HEK293 (cell line): Measurements from ENCODE around the gene LOXL1.
A peak's percentile ranks its signal among the peaks of the same experiment; 100 is the strongest.

ENCODE experiments used
- CTCF ChIA-PET: fragments of 350-600 bp; formaldehyde crosslinking; extraction: SDS; loops from one replicate; lab custom pipeline; 2021; ENCODE audit warnings: antibody characterized with exemption; lab: Yijun Ruan, JAX
- POLR2A ChIA-PET: fragments of 300-600 bp; formaldehyde crosslinking; extraction: SDS; loops from one replicate; lab custom pipeline; 2020; ENCODE audit warnings: antibody characterized with exemption, inconsistent platforms; lab: Yijun Ruan, JAX
- H3K27ac ChIP-seq: fragments of 200-500 bp; sonication (Bioruptor generic); 2 replicates; pipeline ENCODE4 v1.5.1; 2014; ENCODE audit warnings: low read depth, low read length, control low read depth, inconsistent platforms; ENCODE audit errors: extremely low read depth
- H3K36me3 ChIP-seq, 2 experiments: fragments of 200-500 bp in 1 of 2; sonication (Bioruptor generic) in 1 of 2; 1 replicate in 1 of 2; 2 replicates in 1 of 2; pipeline ENCODE4 v1.5.1; 2014 to 2017; ENCODE audit warnings: inconsistent platforms in 2 of 2, low read length in 2 of 2; ENCODE audit not compliant: control insufficient read depth in 2 of 2, insufficient read depth in 1 of 2
- H3K4me1 ChIP-seq: fragments of 200-500 bp; sonication (Bioruptor generic); 2 replicates; pipeline ENCODE4 v1.5.1; 2014; ENCODE audit warnings: mild to moderate bottlenecking, low read length, inconsistent platforms; ENCODE audit not compliant: control insufficient read depth, insufficient read depth
- H3K4me3 ChIP-seq: 2 replicates; pipeline ENCODE4 v1.5.1; 2011; ENCODE audit warnings: low read depth, mild to moderate bottlenecking, control low read depth, low read length, moderate library complexity
- H3K9me3 ChIP-seq: fragments of 200-500 bp; sonication (Bioruptor generic); 2 replicates; pipeline ENCODE4 v1.5.1; 2014; ENCODE audit warnings: low read depth, low read length, inconsistent platforms; ENCODE audit not compliant: control insufficient read depth, insufficient read depth
- KLF8 ChIP-seq: fragments of 450-650 bp; formaldehyde crosslinking; IDR thresholded peaks from 2 replicates; pipeline ENCODE4 v1.5.1; 2016; ENCODE audit warnings: missing biosample characterization, missing genetic modification characterization
- PRDM1 ChIP-seq: fragments of 450-650 bp; formaldehyde crosslinking; IDR thresholded peaks from 2 replicates; pipeline ENCODE4; 2016; ENCODE audit warnings: missing biosample characterization, missing genetic modification characterization
- PRDM2 ChIP-seq: fragments of 450-650 bp; formaldehyde crosslinking; IDR thresholded peaks from 2 replicates; pipeline ENCODE4 v1.5.1; 2016; ENCODE audit warnings: missing biosample characterization, missing genetic modification characterization, borderline replicate concordance
- PRDM6 ChIP-seq: fragments of 450-650 bp; formaldehyde crosslinking; IDR thresholded peaks from 2 replicates; pipeline ENCODE4 v1.5.1; 2017; ENCODE audit warnings: missing biosample characterization, missing genetic modification characterization
- SCRT2 ChIP-seq: fragments of 450-650 bp; formaldehyde crosslinking; IDR thresholded peaks from 2 replicates; pipeline ENCODE4 v1.5.1; 2016; ENCODE audit warnings: missing biosample characterization, missing genetic modification characterization
- SP7 ChIP-seq: fragments of 450-650 bp; formaldehyde crosslinking; IDR thresholded peaks from 2 replicates; pipeline ENCODE4 v1.5.1; 2016; ENCODE audit warnings: missing biosample characterization, missing genetic modification characterization
- ZFP41 ChIP-seq: fragments of 450-650 bp; formaldehyde crosslinking; IDR thresholded peaks from 2 replicates; pipeline ENCODE4 v1.5.1; 2016; ENCODE audit warnings: missing biosample characterization, missing genetic modification characterization, borderline replicate concordance
- ZNF133 ChIP-seq: fragments of 450-650 bp; formaldehyde crosslinking; IDR thresholded peaks from 2 replicates; pipeline ENCODE4 v1.5.1; 2016; ENCODE audit warnings: missing biosample characterization, missing genetic modification characterization
- ZNF155 ChIP-seq: fragments of 450-650 bp; formaldehyde crosslinking; IDR thresholded peaks from 2 replicates; pipeline ENCODE4 v1.5.1; 2016; ENCODE audit warnings: missing biosample characterization, missing genetic modification characterization
- ZNF292 ChIP-seq: fragments of 450-650 bp; formaldehyde crosslinking; IDR thresholded peaks from 2 replicates; pipeline ENCODE4 v1.5.1; 2016; ENCODE audit warnings: low read depth, missing biosample characterization, missing genetic modification characterization, borderline replicate concordance
- ZNF48 ChIP-seq: fragments of 450-650 bp; formaldehyde crosslinking; IDR thresholded peaks from 2 replicates; pipeline ENCODE4 v1.5.1; 2016; ENCODE audit warnings: missing biosample characterization, missing genetic modification characterization
- ZNF558 ChIP-seq: fragments of 450-650 bp; formaldehyde crosslinking; IDR thresholded peaks from 2 replicates; pipeline ENCODE4 v1.5.1; 2016; ENCODE audit warnings: missing biosample characterization, missing genetic modification characterization
- ZNF623 ChIP-seq: fragments of 450-650 bp; formaldehyde crosslinking; IDR thresholded peaks from 2 replicates; pipeline ENCODE4 v1.5.1; 2016; ENCODE audit warnings: missing biosample characterization, missing genetic modification characterization
- ZNF776 ChIP-seq: fragments of 450-650 bp; formaldehyde crosslinking; IDR thresholded peaks from 2 replicates; pipeline ENCODE4 v1.5.0; 2017; ENCODE audit warnings: missing biosample characterization, missing genetic modification characterization, borderline replicate concordance
- ZNF792 ChIP-seq: fragments of 450-650 bp; formaldehyde crosslinking; IDR thresholded peaks from 2 replicates; pipeline ENCODE4 v1.5.1; 2016; ENCODE audit warnings: missing biosample characterization, missing genetic modification characterization
- ZSCAN16 ChIP-seq: fragments of 450-650 bp; formaldehyde crosslinking; IDR thresholded peaks from 2 replicates; pipeline ENCODE4 v1.5.1; 2016; ENCODE audit warnings: missing biosample characterization, missing genetic modification characterization
- TF ChIP-seq, protein P1 (sequence below): fragments of 450-650 bp; formaldehyde crosslinking; IDR thresholded peaks from 2 replicates; pipeline ENCODE4 v1.5.1; 2016; ENCODE audit warnings: missing biosample characterization, missing genetic modification characterization, low read depth
- TF ChIP-seq, protein P2 (sequence below): fragments of 450-650 bp; formaldehyde crosslinking; IDR thresholded peaks from 2 replicates; pipeline ENCODE4 v1.5.1; 2016; ENCODE audit warnings: missing biosample characterization, missing genetic modification characterization
- TF ChIP-seq, protein P3 (sequence below): fragments of 450-650 bp; formaldehyde crosslinking; IDR thresholded peaks from 2 replicates; pipeline ENCODE4 v1.5.1; 2016; ENCODE audit warnings: missing biosample characterization, missing genetic modification characterization

LOXL1 gene

GRCh38 chr15:73921254-73921925 lies 4.9 kb upstream of the LOXL1 start (continued):
- no peak for TF ChIP-seq PRDM2 (tag by site-specific recombination)
- TF ChIP-seq, protein P1, sequence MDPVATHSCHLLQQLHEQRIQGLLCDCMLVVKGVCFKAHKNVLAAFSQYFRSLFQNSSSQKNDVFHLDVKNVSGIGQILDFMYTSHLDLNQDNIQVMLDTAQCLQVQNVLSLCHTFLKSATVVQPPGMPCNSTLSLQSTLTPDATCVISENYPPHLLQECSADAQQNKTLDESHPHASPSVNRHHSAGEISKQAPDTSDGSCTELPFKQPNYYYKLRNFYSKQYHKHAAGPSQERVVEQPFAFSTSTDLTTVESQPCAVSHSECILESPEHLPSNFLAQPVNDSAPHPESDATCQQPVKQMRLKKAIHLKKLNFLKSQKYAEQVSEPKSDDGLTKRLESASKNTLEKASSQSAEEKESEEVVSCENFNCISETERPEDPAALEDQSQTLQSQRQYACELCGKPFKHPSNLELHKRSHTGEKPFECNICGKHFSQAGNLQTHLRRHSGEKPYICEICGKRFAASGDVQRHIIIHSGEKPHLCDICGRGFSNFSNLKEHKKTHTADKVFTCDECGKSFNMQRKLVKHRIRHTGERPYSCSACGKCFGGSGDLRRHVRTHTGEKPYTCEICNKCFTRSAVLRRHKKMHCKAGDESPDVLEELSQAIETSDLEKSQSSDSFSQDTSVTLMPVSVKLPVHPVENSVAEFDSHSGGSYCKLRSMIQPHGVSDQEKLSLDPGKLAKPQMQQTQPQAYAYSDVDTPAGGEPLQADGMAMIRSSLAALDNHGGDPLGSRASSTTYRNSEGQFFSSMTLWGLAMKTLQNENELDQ: no peak
- TF ChIP-seq SP7: no peak
- no peak for TF ChIP-seq PRDM1 (tag by site-specific recombination)

DNA sequence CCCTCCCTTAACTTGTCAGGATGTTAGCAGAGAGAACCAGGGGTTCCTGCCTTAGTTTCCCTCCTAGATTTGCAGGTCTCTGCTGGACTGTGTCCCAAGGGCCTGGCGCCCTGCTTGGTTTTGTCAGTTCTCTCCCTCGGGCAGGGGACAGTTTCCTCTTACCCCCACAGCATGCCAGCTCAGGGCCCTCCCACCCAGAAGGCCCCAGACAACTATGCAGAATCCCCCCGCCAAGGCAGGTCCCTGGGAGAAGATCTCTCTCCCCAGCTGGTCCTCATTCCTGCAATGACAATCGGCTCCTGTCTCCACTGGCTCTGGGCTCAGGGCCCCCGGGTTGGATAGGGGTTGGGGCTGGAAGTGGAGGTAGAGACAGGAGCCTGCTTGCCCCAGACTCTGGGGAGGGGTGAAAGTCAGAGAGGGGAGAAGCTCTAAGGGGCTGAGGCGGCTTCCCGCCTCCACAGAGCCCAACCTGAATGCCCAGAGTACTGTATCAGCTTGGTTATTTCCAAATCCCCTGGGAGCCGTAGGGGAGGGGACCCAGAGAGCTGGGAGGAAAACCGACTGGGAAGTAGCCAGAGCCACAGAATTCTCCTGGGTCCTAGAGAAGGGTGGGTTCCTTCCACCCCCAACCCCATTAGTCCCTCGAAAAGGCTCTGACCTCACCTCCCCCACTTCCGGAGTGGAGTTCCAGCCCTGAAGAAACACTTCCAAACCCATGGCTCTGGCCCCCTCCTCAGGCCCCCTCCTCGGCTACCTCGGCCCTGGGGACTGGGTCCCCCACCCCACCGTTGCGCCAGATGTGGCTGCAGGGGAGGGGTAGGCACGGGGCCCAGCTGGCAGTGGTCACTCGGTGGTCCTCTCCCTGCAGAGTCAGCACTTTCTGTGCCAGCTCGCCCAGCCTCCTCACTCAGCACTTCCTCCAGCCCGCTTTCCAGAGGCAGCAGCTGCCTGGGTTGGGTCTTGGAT lies 3.8 kb upstream of the LOXL1 start:
- peaks cover 26% of the 10 kb centered on the region for H3K4me1 ChIP-seq
- POLR2A ChIA-PET: interaction anchor here (1.1 kb wide), 1 partner anchor 9 kb away, joined by 3 read pairs; no protein-coding TSS in a partner anchor
- no peak overlapping the region for H3K27ac ChIP-seq
- H3K36me3 ChIP-seq: peaks cover 0 to 15% of the 10 kb centered on the region in 2 experiments; a peak in 1 of 3 replicates
- CTCF ChIA-PET: interaction anchor here (0.5 to 3.2 kb wide), 7 partner anchors 14 to 415 kb away, joined by 3 to 23 read pairs (median 4); no protein-coding TSS in a partner anchor
- no peak overlapping the region for H3K4me3 ChIP-seq
- H3K9me3 ChIP-seq: no peaks in the 10 kb centered on the region
- TF ChIP-seq ZNF623 (tag by site-specific recombination): no peak
- no peak for TF ChIP-seq SCRT2 (tag by site-specific recombination)
- TF ChIP-seq PRDM1 (tag by site-specific recombination): no peak
- TF ChIP-seq ZNF155 (tag by site-specific recombination): no peak
- TF ChIP-seq, protein P2, sequence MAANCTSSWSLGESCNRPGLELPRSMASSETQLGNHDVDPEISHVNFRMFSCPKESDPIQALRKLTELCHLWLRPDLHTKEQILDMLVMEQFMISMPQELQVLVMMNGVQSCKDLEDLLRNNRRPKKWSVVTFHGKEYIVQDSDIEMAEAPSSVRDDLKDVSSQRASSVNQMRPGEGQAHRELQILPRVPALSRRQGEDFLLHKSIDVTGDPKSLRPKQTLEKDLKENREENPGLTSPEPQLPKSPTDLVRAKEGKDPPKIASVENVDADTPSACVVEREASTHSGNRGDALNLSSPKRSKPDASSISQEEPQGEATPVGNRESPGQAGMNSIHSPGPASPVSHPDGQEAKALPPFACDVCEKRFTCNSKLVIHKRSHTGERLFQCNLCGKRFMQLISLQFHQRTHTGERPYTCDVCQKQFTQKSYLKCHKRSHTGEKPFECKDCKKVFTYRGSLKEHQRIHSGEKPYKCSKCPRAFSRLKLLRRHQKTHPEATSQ (tag by site-specific recombination): no peak
- TF ChIP-seq, protein P3, sequence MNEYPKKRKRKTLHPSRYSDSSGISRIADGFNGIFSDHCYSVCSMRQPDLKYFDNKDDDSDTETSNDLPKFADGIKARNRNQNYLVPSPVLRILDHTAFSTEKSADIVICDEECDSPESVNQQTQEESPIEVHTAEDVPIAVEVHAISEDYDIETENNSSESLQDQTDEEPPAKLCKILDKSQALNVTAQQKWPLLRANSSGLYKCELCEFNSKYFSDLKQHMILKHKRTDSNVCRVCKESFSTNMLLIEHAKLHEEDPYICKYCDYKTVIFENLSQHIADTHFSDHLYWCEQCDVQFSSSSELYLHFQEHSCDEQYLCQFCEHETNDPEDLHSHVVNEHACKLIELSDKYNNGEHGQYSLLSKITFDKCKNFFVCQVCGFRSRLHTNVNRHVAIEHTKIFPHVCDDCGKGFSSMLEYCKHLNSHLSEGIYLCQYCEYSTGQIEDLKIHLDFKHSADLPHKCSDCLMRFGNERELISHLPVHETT (tag by site-specific recombination): 0 out of 2 replicates have a peak, but pooled peaks have one; percentile 52
- TF ChIP-seq KLF8 (tag by site-specific recombination): peak; percentile 66
- TF ChIP-seq PRDM6 (tag by site-specific recombination): no peak
- no peak for TF ChIP-seq ZNF792 (tag by site-specific recombination)
- TF ChIP-seq ZNF292 (tag by site-specific recombination): no peak
- TF ChIP-seq ZFP41: no peak
- no peak for TF ChIP-seq ZNF133 (tag by site-specific recombination)
- TF ChIP-seq ZNF558 (tag by site-specific recombination): no peak
- no peak for TF ChIP-seq ZNF48 (tag by site-specific recombination)
- no peak for TF ChIP-seq ZSCAN16 (tag by site-specific recombination)
- no peak for TF ChIP-seq ZNF776 (tag by site-specific recombination)
